A673 (cell line): ENCODE results near the gene BRD8.

ENCODE experiments used
- CTCF ChIP-seq: fragments of 300-800, 200-600 bp; sonication (generic); conservative IDR thresholded peaks from 2 replicates; pipeline ENCODE4 v1.5.1; 2017; ENCODE audit warnings: low read depth, mild to moderate bottlenecking, antibody characterized with exemption, low read length, moderate library complexity, mixed read lengths
- EZH2 ChIP-seq: fragments of 200-600 bp; sonication (generic); IDR thresholded peaks from 2 replicates; pipeline ENCODE4 v1.6.1; 2017; ENCODE audit warnings: borderline replicate concordance, low read depth, mild to moderate bottlenecking, mixed read lengths, antibody characterized with exemption, low read length; ENCODE audit not compliant: poor library complexity, severe bottlenecking

DNA sequence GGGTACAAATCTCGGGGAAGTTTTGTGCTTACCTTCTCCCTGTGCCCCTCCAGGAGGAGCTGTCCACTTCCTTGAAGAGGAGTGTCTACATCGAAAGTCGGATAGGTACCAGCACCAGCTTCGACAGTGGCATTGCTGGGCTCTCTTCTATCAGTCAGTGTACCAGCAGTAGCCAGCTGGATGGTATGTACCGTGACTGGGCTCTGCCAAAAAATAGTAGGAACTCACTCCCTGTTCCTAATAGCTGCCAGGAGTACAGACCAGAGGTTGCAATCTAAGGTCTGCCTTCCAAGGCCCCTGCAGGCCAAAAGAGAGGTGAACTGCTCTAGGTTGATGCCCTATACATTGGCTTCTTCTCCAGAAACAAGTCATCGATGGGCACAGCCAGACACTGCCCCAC lies 4.4 kb upstream of the BRD8 start:
- TF ChIP-seq CTCF: no peak
- TF ChIP-seq EZH2: no peak
